Naive thymus-derived CD4-positive, alpha-beta T cell (primary cell): Measurements from ENCODE around the gene SLC6A19. TPM values are rescaled to one million over a fixed set of nuclear protein-coding genes. Genes with fewer than 3 reads are reported as not detected.

Experiments
- ATAC-seq: fragments of 150-1000 bp; cut with Tn5 transposase; 2 replicates; pipeline ENCODE4 v1.10.0; 2021; ENCODE audit warnings: mild to moderate bottlenecking, moderate library complexity
- CTCF ChIA-PET: fragments of 350-600 bp; sonication (Branson Sonifier 250); formaldehyde crosslinking; loops from one replicate; lab custom pipeline; 2021; ENCODE audit warnings: antibody characterized with exemption; lab: Charles Lee
- POLR2A ChIA-PET: fragments of 350-600 bp; sonication (Branson Sonifier 250); formaldehyde crosslinking; loops from one replicate; lab custom pipeline; 2021; ENCODE audit warnings: antibody characterized with exemption, inconsistent platforms; lab: Charles Lee
- DNase-seq, 9 donors: peaks; one replicate each; pipeline versions ENCODE4 v3.0.0 to v3.0.0-alpha.2; 2020 to 2022; ENCODE audit warnings: mixed read lengths in 1 of 9
- H3K27ac ChIP-seq: one replicate; pipeline ENCODE4 v1.7.0; 2013; ENCODE audit warnings: mild to moderate bottlenecking, low read depth, low read length, moderate library complexity
- H3K27me3 ChIP-seq, 2 donors: one replicate each; pipeline ENCODE4 v1.7.0; 2013; ENCODE audit warnings: low read length in 2 of 2, mild to moderate bottlenecking in 2 of 2, moderate library complexity in 2 of 2; ENCODE audit not compliant: control insufficient read depth in 2 of 2, insufficient read depth in 2 of 2
- H3K36me3 ChIP-seq, 3 experiments: 1 replicate in 2 of 3; 2 replicates in 1 of 3; pipeline ENCODE4 v1.7.0; 2013; ENCODE audit warnings: low read length in 3 of 3, mild to moderate bottlenecking in 3 of 3, moderate library complexity in 1 of 3; ENCODE audit not compliant: insufficient read depth in 3 of 3, control insufficient read depth in 2 of 3
- H3K4me1 ChIP-seq, 2 donors: one replicate each; pipeline ENCODE4 v1.7.0; 2013; ENCODE audit warnings: low read length in 2 of 2, mild to moderate bottlenecking in 2 of 2, moderate library complexity in 1 of 2; ENCODE audit not compliant: control insufficient read depth in 2 of 2, insufficient read depth in 2 of 2
- H3K4me3 ChIP-seq: 2 replicates; pipeline ENCODE4 v1.7.0; 2013; ENCODE audit warnings: mild to moderate bottlenecking, low read length
- H3K9me3 ChIP-seq, 3 experiments: 1 replicate in 2 of 3; 2 replicates in 1 of 3; pipeline ENCODE4 v1.7.0; 2013; ENCODE audit warnings: low read length in 3 of 3; ENCODE audit not compliant: control insufficient read depth in 2 of 3
- H3K27ac Mint-ChIP-seq, 9 donors: one replicate each; pipeline ENCODE4 v1.8.0; 2020 to 2022; ENCODE audit warnings: mixed read lengths in 9 of 9, mild to moderate bottlenecking in 8 of 9, moderate library complexity in 5 of 9, inconsistent platforms in 2 of 9
- H3K27me3 Mint-ChIP-seq, 5 donors: one replicate each; pipeline ENCODE4 v1.8.0; 2021 to 2022; ENCODE audit warnings: mixed read lengths in 5 of 5, mild to moderate bottlenecking in 1 of 5
- H3K36me3 Mint-ChIP-seq, 5 donors: one replicate each; pipeline ENCODE4 v1.8.0; 2020 to 2022; ENCODE audit warnings: mixed read lengths in 5 of 5, mild to moderate bottlenecking in 3 of 5, inconsistent platforms in 1 of 5
- H3K4me1 Mint-ChIP-seq, 7 donors: one replicate each; pipeline ENCODE4 v1.8.0; 2020 to 2022; ENCODE audit warnings: mixed read lengths in 7 of 7, mild to moderate bottlenecking in 3 of 7, inconsistent platforms in 1 of 7
- H3K4me3 Mint-ChIP-seq, 10 donors: one replicate each; pipeline ENCODE4 v1.8.0; 2020 to 2022; ENCODE audit warnings: mild to moderate bottlenecking in 10 of 10, mixed read lengths in 10 of 10, moderate library complexity in 6 of 10, inconsistent platforms in 2 of 10
- H3K9me3 Mint-ChIP-seq, 11 donors: one replicate each; pipeline ENCODE4 v1.8.0; 2020 to 2022; ENCODE audit warnings: mixed read lengths in 11 of 11, mild to moderate bottlenecking in 4 of 11, inconsistent platforms in 1 of 11, moderate library complexity in 1 of 11
- intact Hi-C, 2 donors: fragments of 100-400 bp; cut with micrococcal nuclease; formaldehyde crosslinking; loops; one replicate each; pipeline ENCODE4 v1.15.1; 2023
- polyA plus RNA-seq, 2 donors: library from polyadenylated mRNA; unstranded; fragments of 300-500 nt; fragmentation: Illumina TruSeq; gene quantifications; one replicate each; pipeline ENCODE4 v1.2.3, GENCODE V29; 2021
- total RNA-seq, 6 experiments: library from RNA in 5 of 6; stranded (reverse) in 5 of 6; gene quantifications; 1 replicate in 5 of 6; 2 replicates in 1 of 6; pipeline ENCODE4 v1.2.3 and lab custom pipeline; 2021 to 2026

SLC6A19 gene
- total and polyA plus RNA-seq, 7 experiments from 2014 or later = not detected

GRCh38 chr5:1206521-1207412, 5.4 kb downstream of the SLC6A19 start:
- H3K27ac Mint-ChIP-seq = no peak overlapping the region
- Histone ChIP-seq H3K4me3 (no peak overlapping the region), H3K9me3 (no peaks in the 10 kb centered on the region), H3K36me3 (no peaks in the 10 kb centered on the region), H3K4me1 (no peaks in the 10 kb centered on the region), H3K27me3 (no peaks in the 10 kb centered on the region), H3K27ac (no peak overlapping the region)
- H3K4me1 Mint-ChIP-seq = peaks cover 0 to 5% (median 0%) of the 10 kb centered on the region in 7 donors
- no peaks in the 10 kb centered on the region for H3K9me3 Mint-ChIP-seq
- POLR2A ChIA-PET = no interaction called here
- no peaks in the 10 kb centered on the region for H3K36me3 Mint-ChIP-seq
- DNase-seq = no peak
- CTCF ChIA-PET = no interaction called here
- intact Hi-C loops = no loop called here
- H3K4me3 Mint-ChIP-seq = no peak overlapping the region
- no peak for ATAC-seq
- H3K27me3 Mint-ChIP-seq = peaks cover 0 to 9% (median 0%) of the 10 kb centered on the region in 5 donors

DNA sequence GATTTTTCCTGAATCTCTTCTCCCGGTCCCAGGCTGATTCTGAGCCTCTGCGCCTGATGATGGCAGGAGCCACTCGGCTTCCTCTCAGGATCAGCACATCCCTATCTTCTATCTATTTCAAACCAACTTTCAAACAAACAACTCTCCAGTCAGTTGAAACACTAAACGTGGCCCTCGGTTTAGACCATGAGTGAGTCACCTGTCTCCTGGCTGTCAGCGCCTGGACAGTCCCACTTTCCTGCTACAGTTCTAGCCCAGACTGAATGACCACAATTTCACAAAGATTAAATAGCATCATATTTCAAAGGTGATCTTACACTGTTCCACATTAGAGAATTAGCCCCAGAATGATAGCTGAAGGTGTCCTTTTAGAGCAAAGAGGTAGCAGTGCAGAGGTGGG, 6.2 kb downstream of the SLC6A19 start:
- H3K27ac Mint-ChIP-seq = no peak overlapping the region
- intact Hi-C loops = no loop called here
- CTCF ChIA-PET = no interaction called here

DNA sequence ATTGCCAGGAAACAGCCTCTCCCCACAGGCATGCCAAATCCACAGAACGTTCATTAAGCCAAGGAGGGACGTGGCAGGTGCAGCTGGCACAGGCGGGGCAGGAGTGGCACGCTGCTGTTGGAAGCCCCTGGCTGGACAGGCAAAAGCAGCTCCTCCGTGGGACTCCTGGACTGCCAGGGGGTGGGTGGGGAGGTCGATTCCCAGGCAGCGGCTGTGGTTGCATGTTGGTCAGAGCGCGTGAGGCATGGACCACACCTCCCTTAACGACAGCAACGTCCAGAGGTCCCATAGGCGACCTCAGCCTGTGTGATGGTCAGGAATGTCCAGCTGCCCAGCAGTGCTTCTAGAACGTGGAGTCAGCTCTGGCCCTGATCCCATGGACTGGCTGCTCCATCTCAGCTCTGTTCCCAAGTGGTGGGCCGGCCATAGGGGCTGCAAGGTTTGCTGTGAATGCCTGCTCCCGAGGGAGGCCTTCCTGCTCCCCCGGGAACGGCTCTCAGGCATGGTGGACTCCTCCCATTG, 6.9 kb downstream of the SLC6A19 start:
- CTCF ChIA-PET = no interaction called here
- Histone ChIP-seq H3K36me3 (no peaks in the 10 kb centered on the region), H3K9me3 (no peaks in the 10 kb centered on the region), H3K27ac (no peak overlapping the region), H3K4me3 (no peak overlapping the region), H3K4me1 (no peaks in the 10 kb centered on the region), H3K27me3 (no peaks in the 10 kb centered on the region)
- Mint-ChIP-seq H3K27ac (no peak overlapping the region), H3K4me1 (peaks cover 0 to 5% (median 0%) of the 10 kb centered on the region in 7 donors), H3K4me3 (no peak overlapping the region), H3K36me3 (no peaks in the 10 kb centered on the region), H3K9me3 (no peaks in the 10 kb centered on the region), H3K27me3 (peaks cover 0 to 9% (median 0%) of the 10 kb centered on the region in 5 donors)
- POLR2A ChIA-PET = no interaction called here
- ATAC-seq (no peak), DNase-seq (no peak)
- intact Hi-C loops = no loop called here

More for the DNA sequence above, 6.2 kb downstream of the SLC6A19 start:
- Mint-ChIP-seq H3K36me3 (no peaks in the 10 kb centered on the region), H3K4me1 (peaks cover 0 to 5% (median 0%) of the 10 kb centered on the region in 7 donors), H3K27me3 (peaks cover 0 to 9% (median 0%) of the 10 kb centered on the region in 5 donors), H3K4me3 (no peak overlapping the region), H3K9me3 (no peaks in the 10 kb centered on the region)
- ATAC-seq = no peak
- DNase-seq = no peak
- Histone ChIP-seq H3K4me1 (no peaks in the 10 kb centered on the region), H3K9me3 (no peaks in the 10 kb centered on the region), H3K36me3 (no peaks in the 10 kb centered on the region), H3K4me3 (no peak overlapping the region), H3K27ac (no peak overlapping the region), H3K27me3 (no peaks in the 10 kb centered on the region)
- POLR2A ChIA-PET = no interaction called here

- POLR2A ChIA-PET = no interaction called here
- Mint-ChIP-seq H3K27me3 (peaks cover 0 to 9% (median 0%) of the 10 kb centered on the region in 5 donors), H3K36me3 (no peaks in the 10 kb centered on the region), H3K27ac (no peak overlapping the region), H3K9me3 (no peaks in the 10 kb centered on the region), H3K4me1 (peaks cover 0 to 5% (median 0%) of the 10 kb centered on the region in 7 donors), H3K4me3 (no peak overlapping the region)
- Histone ChIP-seq H3K4me3 (no peak overlapping the region), H3K9me3 (no peaks in the 10 kb centered on the region), H3K4me1 (no peaks in the 10 kb centered on the region), H3K27me3 (no peaks in the 10 kb centered on the region), H3K27ac (no peak overlapping the region), H3K36me3 (no peaks in the 10 kb centered on the region)
- ATAC-seq (no peak), DNase-seq (no peak)
- intact Hi-C loops = no loop called here
- CTCF ChIA-PET = no interaction called here
Observed at GRCh38 chr5:1208743-1209488, 7.5 kb downstream of the SLC6A19 start.

DNA sequence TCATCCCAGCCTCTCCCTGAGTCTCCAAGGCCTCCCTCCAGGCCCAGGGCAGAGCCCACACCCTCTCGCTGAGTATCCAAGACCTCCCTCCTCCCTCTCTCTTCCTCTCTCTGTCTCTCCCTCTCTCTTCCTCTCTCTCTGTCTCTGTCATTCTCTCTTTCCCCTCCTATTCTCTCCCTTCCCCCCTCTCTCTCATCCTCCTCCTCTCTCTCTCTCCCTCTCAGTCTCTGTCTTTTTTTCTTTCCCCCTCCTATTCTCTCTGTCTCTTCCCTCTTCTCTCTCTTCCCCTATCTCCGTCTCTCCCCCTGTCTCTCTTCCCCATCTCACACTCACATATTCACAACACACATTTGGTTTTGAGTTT, 8.1 kb downstream of the SLC6A19 start:
- Mint-ChIP-seq H3K27ac (no peak overlapping the region), H3K27me3 (peaks cover 0 to 9% (median 0%) of the 10 kb centered on the region in 5 donors), H3K4me1 (peaks cover 0 to 5% (median 0%) of the 10 kb centered on the region in 7 donors), H3K36me3 (no peaks in the 10 kb centered on the region), H3K9me3 (no peaks in the 10 kb centered on the region), H3K4me3 (no peak overlapping the region)
- Histone ChIP-seq H3K27me3 (no peaks in the 10 kb centered on the region), H3K9me3 (no peaks in the 10 kb centered on the region), H3K27ac (no peak overlapping the region), H3K4me1 (no peaks in the 10 kb centered on the region), H3K4me3 (no peak overlapping the region), H3K36me3 (no peaks in the 10 kb centered on the region)
- no peak for DNase-seq
- intact Hi-C loops = no loop called here
- ChIA-PET CTCF (no interaction called here), POLR2A (no interaction called here)
- no peak for ATAC-seq

GRCh38 chr5:1209896-1210776, 8.7 kb downstream of the SLC6A19 start:
- no peak overlapping the region for H3K4me3 ChIP-seq
- CTCF ChIA-PET = no interaction called here
- H3K36me3 ChIP-seq = no peaks in the 10 kb centered on the region
- no peaks in the 10 kb centered on the region for H3K27me3 ChIP-seq
- POLR2A ChIA-PET = no interaction called here
- Mint-ChIP-seq H3K27ac (no peak overlapping the region), H3K27me3 (peaks cover 0 to 9% (median 0%) of the 10 kb centered on the region in 5 donors), H3K4me3 (no peak overlapping the region), H3K36me3 (no peaks in the 10 kb centered on the region), H3K9me3 (no peaks in the 10 kb centered on the region), H3K4me1 (peaks cover 0 to 4% (median 0%) of the 10 kb centered on the region in 7 donors)
- no peak for ATAC-seq
- H3K4me1 ChIP-seq = no peaks in the 10 kb centered on the region
- H3K9me3 ChIP-seq = no peaks in the 10 kb centered on the region
- intact Hi-C loops = no loop called here
- H3K27ac ChIP-seq = no peak overlapping the region
- DNase-seq = no peak
